NCI-H2171 treated with DMSO at 0.1 percent for 48 hours (cell line): ENCODE data around the gene PCDH1.
A peak's percentile ranks its signal among the peaks of the same experiment; 100 is the strongest.

Source experiments
- DNase-seq: peaks from one replicate; lab custom pipeline; 2025; lab: John Stamatoyannopoulos, UW

PCDH1 gene

DNA sequence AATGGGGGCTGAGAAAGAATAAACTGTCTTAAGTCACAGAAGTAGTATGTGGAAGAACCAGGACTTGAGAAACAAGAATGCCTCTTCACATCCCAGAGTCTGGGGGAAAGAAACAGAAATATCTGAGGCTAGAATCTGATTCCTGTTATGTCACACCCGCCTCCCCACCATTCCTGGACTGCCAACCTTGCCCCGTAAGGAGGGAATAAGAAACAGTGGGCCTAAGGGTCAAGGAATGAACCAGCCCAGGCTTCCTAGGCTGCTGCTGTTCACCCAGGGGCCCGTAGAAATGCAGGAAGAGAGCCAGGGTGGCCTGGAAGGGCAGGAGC, 4.3 kb downstream of the PCDH1 start:
- no peak for DNase-seq

DNA sequence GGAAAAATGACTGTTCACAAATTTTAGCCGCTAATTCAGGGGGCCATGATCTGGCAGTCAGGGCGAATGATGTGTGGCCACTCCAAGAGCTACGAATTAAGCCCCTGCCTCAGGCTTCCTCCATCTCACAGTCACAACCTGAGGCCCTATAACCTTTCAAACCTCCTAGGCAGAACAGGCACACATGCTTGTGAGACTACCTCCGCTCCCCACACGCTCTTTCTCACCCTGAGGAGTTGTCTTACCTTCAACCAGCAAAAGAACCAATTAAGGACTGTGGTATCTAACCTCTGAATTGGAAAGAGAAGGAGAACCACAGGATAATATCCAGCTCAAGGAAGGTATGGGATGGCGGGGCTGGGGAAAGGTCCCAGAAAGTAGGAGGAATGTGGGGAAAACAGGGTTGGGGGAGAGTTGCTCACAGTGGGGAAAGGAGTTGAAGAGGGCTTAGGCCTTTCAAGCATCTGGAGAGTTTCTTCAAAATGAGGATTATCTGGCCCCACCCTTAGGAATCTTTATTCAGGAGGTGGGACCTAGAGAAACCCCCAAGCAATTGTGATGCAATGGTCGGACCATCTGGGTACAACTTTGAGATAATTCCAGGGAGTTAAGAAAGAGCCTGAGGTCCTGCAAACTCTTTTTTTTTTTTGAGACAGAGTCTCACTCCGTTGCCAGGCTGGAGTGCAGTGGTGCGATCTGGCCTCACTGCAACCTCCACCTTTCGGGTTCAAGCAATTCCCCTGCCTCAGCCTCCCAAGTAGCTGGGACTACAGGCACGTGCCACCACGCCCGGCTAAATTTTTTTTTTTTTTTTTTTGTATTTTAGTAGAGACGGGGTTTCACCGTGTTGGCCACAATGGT, 5.5 kb downstream of the PCDH1 start:
- no peak for DNase-seq

DNA sequence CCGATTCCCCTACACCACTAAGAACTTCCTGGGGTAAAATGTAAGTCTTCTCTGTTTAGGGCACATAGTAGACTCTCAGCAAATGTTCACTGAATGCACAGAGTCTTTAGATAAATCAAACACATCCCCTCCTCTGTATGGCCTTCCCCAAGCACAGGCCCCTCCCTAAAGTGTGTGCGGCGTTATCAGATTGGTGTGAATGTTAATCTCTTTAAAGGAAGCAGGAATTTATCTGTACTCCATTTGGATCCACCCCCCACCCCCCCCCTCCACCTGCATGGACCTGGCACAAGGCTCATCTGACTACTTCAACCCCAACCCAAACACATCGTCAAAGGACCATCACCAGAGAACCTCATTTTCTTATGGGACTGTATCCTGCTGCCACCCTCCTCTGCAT, 6.3 kb downstream of the PCDH1 start:
- DNase-seq: no peak

DNA sequence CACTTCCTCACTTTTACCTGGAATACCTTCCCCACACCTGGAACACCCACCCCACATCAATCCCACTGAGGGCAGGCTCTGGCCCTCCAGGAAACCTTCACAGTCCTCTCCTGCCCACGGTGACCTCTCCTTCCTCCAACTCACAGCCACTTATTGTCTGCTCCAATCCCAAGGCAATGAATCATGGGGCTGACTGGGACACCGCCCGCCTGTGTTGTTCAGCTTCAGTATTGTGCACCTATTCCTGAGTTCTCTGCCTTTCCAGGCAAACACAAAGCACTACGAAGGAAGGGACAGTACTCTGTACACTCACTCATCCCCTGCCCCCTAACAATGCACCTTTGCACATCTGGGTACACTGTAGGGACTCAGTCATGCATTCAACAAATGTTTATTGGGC, 7.3 kb downstream of the PCDH1 start:
- no peak for DNase-seq

DNA sequence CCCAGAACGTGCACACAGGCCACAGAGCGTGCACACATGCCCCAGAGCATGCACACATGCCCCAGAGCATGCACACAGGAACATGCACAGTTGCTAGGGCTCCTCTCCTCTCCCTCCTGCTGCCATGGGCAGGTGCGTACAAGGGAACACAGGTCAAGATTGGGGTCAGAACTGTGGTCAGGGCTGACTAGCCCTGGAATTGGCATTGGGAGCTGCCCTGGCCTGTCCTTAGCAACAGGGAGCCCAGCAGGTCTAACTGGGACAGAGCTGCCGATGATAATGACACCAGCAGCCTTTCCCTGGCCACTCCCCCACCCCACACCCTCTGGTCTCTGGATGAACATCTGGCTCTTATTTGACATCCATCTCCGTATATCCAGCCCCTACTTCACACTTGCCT, 8.0 kb downstream of the PCDH1 start:
- DNase-seq: no peak

DNA sequence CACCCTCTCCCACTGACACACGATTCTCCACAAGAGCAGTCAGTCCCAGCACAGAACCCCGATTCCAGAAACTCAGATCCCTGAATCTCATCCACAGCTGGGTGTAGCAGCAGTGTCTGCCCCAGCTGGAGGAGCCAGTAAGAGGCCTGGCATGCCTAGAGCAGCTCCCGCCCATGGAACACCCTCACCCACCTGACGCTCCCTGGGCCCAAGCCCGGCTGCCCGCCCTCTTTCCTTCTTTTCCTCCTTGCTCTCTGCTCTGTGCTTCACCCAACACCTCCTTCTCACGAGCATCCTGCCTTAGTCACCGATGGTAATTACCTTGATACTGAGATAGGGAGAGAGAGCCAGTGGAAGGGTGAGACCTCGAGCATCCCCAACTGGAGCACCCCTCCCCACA, 8.7 kb downstream of the PCDH1 start:
- no peak for DNase-seq

DNA sequence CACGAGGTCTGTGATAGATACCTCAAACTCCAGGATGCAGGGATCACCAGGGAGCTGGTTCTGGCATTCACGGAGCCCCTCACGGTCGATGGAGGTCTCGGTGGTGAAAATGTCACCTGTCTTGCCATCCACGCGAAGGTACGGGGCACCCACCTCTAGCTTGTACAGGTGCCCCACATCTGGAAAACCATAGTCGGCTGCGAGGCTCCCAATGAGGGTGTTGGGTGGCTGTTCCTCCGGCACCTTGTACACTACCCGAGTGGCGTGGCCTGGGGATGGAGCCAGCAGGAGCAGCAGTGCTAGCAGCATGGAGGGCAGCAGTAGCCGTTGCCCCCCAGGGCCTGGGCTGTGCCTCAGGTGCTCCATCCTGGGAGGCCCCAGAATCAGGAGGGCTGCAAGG, 9.2 kb downstream of the PCDH1 start:
- DNase-seq: no peak

DNA sequence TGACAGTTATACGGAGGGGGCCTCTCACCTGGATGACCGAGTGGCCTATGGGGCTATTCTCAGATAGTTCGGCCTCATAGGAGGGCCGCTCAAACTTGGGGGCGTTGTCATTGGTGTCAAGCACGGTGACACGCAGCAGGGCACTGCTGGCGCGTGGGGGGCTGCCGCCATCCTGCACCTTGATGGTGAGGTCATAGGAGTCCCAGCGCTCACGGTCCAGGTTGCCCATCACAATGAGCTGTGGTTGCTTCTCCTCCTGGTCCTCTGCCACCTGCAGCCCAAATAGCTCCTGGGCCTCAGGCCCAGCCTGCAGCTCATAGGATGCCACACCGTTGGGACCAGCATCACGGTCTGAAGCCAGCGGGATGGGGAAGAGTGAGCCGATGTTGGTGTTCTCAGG, 9.7 kb downstream of the PCDH1 start:
- DNase-seq: no peak

DNA sequence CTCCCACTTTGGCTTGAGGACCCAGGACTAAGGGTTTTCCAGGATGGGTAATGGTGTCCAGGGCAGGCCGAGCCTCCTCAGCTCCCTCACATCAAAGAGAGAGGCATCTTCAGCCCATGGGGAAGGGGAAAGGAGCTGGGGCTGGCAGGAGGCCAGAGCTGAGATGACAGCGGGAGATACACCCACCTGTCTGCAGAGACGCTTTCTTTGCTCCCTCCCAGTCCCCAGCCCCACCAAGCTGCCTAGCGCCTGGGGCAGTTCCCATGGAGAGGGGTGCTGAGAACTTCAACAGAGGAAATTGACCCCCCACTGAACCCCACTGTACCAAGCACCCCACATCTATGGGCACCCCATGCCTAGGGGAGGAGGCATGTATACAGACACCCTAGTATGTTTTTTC, 10.6 kb downstream of the PCDH1 start:
- DNase-seq: no peak

DNA sequence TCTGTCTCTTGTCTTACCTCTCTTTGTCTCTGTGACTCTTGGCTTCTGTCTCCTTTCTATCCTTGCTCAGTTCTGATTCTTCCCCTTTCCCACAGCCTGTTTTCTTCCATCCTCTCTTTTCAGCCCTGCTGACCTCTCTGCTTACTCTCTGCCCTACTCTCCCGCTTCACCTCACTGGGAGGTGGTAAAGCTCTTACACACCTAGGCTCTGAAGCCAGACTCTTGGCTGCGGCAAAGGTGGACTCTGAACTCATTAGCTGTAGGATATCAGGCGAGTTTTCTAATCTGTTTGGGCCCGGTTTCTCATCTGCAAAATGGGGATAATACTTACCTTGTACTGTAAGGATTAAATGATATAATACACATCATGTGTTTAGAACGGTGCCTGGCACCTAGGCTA, 11.1 kb downstream of the PCDH1 start:
- no peak for DNase-seq

DNA sequence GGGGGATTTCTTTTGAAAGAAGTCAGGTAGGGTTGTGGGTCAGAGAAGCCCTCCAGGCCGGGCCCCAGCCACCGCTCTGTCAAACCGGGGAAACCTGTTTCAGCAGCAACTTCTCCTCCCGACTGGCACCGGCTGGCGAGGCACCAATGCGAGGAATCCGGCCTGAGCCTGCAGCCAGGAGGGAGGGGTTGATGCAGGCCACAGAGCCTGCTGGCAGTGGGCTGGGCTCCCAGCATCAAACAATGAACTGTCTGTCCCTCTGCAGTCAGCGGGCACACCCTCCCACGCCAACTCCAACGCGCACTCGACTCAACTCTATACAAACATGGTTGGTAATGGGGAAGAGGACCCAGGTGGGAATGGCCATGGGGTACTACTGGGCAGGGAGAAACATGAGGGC, 12.1 kb downstream of the PCDH1 start:
- no peak for DNase-seq

DNA sequence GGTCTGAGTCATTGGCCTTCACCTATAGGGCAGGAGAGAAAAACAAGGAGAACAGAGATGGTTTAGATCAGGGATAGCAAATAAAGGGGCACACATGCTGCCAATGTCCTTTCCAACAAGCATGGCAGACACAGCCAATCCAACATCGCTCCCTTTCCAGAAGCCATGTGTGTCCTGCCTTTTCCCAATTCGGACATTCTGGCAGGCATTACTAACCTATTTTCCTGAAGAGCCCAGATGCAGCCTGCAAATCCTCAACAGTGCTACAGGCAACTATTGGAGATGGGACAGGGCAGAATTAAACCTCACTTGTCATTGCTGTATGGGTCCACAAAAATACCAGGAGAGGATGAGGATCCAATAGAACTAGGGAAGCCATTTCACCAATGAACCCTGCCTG, 12.8 kb downstream of the PCDH1 start:
- no peak for DNase-seq

DNA sequence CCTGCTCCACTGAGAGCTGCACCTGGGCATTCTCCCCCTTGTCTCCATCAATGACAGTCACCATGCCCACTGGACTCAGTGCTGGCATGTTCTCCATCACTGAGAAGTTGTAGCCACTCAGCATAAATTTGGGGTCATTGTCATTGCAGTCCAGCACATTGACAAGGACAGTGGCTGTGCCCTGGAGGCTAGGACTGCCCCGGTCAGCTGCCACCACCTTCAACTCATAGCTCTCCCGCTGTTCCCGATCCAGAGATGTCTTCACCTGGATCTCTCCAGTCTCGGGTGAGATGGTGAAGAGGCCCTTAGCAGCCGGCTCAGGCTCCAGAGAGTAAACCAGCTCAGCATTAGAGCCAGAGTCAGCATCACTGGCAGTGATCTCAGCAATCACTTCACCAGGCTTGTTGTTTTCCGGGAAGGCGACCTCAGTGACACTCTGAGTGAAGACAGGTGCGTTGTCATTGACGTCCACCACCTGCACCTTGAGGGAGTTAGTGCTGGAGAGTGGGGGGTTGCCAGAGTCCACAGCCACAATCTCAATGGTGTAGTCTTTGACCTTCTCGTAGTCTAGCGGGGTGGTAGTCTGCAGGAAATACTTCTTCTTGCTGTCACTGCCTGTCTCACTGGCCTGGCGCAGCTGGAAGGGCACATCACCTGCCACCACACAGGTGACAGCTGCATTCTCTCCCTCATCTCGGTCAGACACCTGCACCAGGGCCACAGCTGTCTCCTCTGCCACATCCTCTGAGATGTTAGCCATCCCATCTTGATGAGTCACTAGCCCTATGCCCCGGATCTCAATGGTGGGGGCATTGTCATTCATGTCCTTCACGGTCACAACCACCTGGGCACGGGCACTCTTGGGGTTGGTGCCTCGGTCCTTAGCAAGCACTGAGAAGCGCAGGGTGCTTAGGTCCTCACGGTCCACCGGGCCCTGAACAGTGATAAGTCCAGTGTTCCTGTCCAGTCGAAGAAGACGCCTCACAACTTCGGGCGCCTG, 13.5 kb downstream of the PCDH1 start:
- no peak for DNase-seq

DNA sequence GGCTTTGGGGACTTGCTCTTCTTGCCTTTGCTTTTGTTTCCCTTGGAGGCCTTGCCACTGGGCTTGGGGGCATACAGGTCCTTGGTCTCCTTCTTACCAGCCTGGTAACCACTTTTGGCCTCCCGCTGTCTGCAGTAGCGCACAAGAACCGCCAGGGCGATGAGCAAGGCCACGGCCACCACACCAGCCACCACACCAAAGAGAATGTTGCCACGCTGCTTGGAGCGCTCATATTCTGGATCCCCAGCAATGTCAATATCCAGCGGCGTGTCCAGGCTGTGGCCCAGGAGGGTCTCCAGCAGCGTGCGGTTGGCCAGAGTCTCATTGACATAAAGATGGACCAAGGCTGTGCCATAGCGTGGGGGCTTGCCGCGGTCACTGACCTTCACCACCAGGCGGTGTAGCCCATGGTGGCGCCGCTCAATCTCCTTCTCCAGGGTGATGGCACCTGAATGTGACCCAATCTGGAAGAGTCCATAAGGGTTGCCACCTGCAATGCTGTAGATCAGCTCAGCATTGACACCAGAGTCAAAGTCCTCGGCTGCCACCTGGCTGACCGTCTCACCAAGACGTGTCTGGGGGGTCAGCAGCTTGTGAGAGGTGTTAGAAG, 14.5 kb downstream of the PCDH1 start:
- DNase-seq: no peak

DNA sequence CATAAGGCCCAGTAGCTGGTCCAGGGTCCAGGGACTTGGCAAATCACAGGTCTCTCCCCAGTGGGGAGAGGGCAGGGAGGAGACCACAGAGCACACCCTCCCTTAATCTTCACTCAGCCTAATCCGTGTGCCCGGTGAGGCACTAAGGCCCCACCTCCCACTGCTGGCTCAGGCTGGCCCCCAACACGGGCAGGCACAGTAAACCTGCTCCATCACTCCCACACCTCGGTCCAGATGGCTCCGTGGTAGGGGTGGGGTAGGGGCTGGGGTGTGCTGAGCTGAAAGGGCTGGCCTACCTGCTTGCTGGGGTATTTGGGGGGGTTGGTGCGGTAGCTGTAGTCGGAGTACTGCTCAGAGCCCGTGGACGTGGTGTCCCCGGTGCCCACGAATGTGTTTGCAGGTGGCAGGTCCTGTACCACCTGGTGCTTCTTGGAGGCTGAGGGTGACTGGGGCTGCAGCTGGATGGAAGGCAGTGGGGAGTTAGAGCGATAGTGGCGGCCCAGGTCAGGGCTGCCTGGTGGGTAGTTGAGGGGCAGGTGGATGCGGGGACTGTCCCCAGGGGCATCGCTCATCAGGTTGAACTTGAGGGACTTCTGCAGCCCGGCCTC, 15.2 kb downstream of the PCDH1 start:
- no peak for DNase-seq

DNA sequence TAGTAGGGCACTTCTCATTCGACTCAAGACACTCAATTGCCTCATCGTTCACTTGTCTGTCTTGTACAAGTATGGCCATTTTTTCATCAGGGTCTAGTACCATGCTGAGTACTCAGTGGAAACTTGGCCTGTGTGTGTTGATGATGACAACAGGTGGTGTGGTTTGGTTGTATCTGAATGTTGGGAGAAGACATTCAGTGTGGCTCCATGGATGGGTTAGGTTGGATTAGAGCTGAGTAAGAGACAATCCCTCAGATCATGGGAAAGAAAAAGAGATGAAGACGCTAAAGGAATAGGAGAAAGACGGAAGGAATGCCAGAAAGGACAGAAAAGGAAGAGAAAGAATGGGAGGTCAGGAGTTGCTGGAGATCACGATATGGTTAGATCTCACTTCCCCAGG, 17.0 kb downstream of the PCDH1 start:
- no peak for DNase-seq

DNA sequence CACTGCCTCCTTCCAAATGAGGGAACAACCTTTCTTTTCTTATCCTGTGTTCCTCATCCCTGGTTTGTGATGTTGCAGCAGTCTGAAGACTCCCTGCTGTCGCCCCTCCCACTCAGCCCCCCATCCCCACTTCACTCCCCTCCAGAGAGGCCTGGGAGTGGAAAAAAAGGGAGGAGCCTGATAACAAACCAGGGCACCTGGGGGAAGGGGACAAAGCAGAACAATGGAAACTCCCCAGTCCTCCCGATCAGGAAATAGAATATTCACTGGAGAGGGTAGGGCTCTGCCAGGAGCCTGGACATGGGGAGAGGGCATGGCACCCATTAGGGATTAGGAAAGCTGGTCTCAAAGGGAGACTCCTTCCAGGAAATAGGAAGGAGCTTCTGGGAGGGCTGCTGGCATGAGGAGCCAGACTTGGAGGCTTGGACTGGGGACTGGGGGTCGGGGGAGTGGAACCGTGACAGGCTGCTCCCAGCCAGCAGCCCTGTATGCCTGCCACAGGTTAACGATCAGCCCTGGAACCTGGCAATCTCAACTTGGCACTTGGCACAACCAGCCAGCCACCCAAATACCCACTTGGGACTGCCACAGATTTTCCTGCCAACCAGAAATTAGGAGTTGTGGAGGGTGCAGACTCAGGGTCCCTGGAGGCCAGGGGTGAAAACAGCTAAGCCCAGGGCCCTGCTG, 20.0 kb downstream of the PCDH1 start:
- DNase-seq: no peak

DNA sequence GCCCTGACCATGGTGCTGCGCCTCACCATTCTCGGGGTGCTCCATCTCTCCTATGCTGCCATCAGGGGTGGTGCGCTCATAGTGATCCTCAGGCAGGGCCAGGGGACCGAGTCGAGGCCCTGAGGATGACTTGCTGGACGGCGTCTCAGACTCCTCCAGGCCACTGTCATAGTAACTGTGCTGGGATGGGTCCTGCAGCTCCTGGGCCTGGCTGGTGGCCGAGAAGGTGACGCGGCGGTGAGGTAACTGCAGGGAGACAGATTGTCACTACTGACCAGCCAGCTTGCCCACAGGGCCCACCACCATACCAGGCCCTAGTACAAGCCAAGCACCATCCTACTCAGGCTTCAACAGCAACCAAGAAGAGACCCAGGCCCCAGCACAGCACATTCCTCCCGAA, 21.0 kb downstream of the PCDH1 start:
- DNase-seq: no peak

DNA sequence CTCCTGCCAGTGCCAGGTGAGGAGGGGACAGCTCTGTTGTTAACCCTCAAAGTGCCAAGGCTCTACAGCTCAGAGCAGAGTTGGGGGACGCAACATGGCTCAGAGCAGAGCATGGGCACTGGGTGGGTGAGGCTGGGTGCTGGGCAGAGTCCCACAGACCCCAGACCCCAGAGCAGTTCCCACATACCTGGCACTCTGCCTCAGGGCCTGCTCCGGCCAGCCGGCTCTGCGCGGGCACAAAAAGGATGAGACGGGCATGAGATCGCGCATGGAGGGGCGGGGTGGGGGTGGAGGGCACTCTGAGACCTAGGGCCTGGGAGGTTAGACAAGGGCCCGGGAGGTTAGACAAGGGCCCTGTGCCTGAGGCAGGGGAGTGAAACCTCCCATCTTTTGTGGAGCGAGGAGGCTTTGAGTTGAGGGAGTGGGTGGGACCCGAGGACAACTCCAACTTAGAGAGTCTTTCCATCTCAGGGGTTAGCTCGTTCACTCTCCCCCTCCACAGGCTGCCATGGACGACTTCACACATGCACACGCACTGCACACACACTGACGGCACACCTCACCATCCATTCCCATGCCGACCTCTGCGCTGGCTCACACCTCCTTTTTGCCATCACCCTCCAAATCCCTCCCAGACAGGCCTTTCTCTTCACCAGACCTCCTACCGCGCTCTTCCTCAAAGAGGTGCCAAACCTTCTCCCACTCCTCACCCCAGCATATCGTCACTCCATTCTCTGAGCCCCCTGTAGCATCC, 22.0 kb downstream of the PCDH1 start:
- DNase-seq: no peak

DNA sequence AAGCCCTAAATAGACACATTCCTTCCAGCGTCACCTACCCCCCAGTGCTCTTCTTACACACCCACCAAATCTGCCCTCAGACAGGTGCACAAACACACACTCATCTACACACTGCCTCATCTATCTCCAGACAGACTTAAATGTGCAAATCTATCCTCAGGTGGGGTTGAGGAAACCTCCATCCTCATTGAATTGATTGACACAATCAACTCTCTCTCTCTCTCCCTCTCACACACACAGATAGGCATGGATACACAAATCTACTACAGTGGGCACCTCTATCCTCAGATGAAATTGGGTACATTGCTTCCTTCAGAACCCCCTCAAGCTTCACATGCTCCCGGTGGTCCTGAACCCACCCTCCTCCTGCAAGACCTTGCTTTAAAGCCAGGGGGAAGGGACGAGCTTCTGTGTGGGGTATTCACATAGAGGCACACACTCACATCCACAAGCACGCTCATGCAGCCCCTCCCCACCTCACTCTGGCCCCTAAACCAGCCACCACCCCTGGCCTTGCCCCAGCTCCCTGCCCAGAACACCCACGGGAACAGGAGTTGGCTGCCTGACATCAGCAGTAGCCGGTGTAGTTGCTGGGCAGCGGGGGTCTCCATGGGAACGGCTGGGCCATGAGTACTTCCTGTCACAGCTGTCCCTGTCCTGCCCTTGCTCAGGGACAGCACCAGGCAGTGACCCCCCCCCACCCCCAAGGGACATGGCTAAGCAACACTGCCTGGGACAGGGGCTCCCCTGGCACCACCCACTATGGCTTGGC, 22.8 kb downstream of the PCDH1 start:
- peak; percentile 35 for DNase-seq
